DMS 273 (cell line): ENCODE results near the gene HOMER2.

Source experiments
- DNase-seq: peaks from one replicate; lab custom pipeline; 2025; ENCODE audit not compliant: unreplicated experiment; lab: John Stamatoyannopoulos, UW

The HOMER2 gene

DNA sequence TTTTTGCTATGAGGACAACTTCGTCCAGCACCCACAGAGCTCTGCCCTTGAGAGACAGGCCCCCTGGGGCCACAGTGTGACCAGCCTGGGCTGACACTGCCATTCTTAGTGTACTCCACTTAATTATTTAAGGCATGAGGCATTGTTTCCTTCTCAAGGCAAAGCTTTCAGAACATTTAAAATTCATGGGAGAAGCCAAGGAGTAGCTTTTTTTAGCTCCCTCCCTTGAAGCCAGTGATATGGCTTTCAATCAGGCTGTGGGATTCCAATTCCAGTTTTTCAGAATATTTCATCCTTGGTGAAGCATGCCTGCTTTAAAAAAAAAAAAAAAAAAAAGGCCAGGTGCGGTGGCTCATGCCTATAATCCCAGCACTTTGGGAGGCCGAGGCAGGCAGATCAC, 21.3 kb downstream of the HOMER2 start:
- DNase-seq, result no peak

DNA sequence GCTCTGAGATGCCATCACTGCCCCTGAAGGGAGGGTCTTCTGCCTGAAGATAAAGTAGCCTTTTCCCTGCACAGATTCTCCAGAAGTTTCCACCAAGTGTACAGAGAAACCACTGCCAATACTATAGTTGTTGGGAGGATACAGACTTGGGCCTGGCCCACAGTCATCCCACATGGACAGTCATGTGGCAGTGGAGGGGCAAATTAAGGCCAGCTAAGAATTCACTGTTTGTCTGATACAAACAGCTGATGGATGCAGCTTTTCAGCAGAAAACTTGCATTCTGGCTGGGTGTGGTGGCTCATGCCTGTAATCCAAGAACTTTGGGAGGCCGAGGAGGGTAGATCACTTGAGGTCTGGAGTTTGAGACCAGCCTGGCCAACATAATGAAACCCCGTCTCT, 22.1 kb downstream of the HOMER2 start:
- DNase-seq, result no peak

DNA sequence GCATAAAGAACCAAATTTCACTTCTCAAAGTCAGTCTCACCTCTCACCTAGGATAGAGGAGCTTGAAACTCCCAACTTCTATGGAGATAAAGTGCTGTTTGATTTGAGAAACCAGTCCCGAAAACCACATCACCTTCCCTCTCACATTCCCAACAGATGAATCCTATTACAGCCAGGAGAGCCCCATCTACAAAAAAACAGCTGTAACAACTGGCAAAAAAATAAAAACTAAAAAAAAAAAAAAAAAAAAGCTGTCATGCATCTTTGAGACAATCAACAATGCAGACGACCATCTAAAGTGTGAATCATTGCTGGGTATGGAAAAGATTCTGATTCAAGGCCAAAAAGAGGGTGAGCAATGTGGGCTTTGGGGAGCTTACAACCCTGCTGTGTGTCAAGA, 23.8 kb downstream of the HOMER2 start:
- DNase-seq, result no peak

DNA sequence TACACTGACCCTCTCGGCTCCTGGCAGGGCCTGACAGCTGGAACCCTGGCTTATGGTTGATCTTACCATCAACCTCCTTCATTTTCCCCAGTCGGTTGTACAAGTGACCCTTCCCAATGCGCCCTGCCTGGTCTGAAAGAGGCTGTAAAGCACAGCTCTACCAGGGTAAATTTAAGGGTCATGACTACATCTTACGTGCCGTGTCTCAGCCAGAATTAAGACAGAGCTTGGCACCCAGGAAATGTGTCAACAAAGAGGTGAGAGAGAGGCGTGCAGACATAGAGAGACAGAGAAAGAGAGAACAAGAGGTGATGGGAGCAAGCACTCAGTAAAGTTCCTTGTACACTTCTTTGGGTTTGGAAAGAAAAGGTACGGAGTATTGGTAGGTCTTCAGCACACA, 28.8 kb downstream of the HOMER2 start:
- DNase-seq, result no peak

DNA sequence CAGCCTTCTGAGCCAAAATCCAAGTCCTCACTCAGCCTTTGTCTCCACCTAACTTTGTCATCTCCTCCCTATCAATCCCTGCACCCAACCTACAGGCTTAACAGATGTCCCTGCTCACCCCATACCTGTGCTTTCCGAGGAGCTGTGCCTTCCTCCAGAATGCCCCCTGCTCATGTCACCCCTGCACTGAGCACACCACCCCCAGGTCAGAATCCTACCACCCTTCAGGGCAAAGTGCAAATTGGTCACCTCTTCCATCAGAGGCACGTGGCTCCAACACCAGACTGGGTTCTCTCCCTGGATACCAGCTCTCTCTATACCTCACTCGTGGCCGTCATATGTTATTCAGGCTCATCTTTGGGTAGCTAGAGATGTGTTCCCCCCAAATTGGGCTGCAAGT, 29.8 kb downstream of the HOMER2 start:
- DNase-seq, result no peak

DNA sequence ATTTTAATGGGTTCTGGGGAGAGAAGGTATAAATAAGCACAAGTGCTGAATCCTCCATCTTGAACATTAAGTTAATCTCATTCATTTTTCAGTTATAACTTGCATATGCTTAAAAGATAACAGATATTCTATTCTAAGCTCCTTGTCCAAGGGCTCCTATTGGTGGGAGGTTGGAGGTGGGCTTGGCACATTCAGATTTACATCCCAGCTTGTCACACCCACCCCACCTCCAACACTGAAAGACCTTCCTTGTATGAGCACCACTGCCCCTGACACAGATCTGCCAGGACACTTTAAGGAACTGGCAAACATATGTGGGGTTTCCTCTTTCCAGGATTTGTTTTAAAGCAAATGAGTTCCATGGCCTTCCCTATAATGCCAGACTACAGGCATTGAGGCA, 30.6 kb downstream of the HOMER2 start:
- no peak for DNase-seq

DNA sequence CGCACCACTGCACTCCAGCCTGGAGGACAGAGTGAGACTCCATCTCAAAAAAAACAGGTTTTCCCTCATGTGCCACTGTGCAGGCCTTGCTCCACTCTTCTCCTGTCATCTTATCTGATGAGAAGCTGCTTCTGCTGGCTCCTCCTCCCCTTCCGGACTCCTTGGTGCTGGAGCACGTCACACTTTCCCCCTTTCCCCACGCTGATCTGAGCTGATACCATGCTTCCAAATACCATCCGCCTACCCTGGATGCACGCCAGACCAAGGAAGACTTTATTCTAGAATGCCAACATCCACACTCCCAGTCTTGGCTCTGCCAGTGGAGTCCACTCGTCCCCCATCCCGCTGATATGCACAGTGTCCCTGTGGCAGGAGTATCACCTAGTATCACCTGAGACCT, 31.3 kb downstream of the HOMER2 start:
- no peak for DNase-seq

DNA sequence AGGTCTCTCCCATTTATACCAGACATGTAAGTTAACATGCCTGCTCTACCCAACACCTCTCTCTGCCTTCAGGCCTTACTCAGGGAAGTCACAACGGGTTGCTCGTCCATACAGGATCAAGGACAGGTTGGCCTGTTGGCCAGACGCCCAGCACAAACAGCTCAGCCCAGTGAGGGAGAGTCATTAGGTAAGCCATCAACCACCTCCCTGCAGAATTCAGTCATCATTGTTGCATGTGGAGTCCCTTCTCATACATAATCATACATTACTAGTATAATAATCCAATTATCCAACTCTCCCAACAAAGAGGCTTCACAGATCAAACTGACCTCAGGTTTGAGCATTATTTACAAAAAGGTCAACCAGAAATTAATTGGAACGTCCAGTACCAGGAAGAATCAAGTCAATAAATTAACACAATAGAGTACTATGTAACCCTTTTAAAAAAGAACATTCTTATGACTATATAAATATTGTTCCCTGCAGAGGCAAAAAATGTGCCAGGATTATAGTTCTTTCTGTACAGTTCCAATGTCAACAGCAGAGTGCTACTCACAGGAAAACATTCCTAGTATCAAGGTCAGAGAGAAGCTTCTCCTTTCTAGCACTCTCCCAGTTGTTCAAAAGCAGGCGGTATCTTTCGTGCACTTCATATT, 33.2 kb downstream of the HOMER2 start:
- no peak for DNase-seq

DNA sequence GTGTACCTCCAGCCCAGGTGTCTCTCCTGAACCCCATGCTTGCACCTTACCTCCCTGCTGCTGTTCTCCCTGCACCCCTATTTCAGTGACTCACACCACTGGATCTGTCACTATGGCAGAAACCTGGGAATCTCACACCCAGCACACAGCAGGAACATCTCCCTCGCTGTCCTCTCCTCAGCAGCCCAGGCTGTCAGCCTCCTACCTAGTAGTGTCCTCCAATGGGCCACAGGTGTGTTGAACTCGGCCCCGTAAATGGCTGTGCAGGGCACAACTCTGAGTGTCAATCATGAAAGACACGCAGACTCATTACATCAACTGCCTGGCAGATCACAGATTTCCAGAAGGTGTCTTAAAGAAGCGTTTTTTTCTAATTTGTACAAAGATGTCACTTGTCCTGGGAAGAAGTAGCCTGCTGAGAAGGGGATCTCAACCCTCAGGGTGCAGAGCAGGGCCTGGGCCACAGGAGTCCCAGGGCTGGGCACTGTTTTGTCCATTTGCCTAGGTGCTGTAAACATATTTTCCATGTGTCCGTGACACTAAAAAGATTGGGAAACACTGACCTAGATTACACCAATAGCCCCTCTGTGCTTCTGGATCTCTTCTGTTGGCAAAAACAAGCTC, 33.8 kb downstream of the HOMER2 start:
- DNase-seq, result no peak

DNA sequence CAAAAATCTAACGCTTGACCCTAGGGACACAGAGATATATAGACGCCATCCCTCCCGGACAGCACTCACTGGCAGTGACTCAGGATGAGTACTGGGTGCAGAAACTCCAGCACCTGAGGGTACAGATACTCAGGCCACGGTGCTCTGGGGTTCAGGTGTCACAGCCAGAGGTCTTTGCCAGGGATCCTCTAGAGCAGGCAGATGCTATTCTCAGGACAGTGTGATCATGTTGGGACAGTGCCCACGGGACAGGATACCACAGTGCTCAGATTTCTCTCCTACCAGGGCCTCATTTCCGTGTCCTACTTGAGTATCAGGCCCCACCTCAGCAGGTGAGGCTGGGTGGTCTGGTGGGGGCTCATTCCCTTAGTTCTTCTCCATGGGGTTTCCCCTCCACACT, 34.4 kb downstream of the HOMER2 start:
- no peak for DNase-seq

DNA sequence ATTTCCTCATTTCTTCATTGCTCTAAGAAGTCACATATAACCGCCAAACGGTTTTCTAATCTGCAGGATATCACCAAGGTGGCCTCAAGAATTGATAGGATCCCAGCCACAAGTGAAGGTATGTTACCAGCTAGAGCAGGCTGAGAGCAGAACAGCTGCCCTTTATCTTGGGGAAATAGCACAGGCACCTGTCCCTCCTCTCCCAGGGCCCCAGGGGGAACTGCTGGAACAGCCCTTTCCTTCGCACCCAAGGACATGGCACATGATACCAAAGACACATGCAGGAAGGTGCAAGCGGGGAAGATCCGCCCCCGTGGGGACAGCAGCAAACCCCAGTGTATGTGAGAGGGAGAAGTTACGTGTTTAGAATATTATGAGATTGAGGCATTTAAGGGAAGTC, 35.3 kb downstream of the HOMER2 start:
- DNase-seq, result no peak

DNA sequence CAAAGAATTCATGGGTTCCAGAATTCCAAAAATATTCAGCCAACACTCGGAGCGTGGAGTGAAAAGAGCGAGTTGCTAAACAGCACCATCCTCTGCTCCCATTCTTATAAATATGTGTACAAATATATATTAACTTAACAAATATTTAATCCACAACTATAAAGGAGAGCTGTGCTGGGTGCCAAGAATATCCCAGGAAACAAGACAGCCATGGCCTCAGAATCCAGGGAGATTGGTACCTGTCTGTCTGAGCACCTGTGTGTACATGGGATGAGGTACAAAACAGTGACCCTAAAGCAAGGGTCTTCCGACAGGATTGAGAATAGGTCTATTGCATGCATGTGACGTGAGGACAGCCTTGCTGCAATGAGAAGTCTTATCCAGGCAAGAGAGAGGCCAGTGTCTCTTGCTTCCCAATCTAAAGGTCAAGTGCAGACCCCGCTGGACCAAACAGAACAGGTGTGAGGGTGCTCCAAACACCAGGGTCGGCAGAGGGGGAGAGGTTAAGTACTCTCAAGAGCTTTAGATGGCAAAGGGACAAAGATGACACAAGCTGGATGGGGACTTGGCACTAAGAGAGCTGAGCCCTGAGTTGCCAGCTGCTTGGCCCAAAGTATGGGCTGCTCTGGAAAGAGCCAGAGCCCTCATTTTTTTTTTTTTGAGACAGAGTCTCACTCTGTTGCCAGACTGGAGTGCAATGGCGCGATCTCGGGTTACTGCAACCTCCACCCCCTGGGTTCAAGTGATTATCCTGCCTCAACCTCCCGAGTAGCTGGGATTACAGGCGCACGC, 36.2 kb downstream of the HOMER2 start:
- no peak for DNase-seq

DNA sequence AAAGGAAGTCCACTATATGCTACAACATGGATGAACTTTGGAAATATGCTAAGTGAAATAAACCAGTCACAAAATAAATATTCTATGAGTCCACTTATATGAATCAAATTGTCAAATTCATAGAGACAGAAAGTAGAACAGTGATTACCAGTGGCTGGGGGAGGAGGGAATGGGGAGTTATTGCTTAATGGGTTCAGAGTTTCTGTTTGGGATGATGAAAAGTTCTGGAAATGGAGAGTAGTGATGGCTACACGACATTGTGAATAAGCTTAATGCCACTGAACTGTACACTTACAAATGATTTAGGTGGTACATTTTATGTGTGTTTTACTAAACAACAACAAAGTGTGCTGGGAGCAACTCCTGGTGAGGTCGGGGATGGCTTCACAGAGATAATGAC, 38.1 kb downstream of the HOMER2 start:
- DNase-seq, result no peak

DNA sequence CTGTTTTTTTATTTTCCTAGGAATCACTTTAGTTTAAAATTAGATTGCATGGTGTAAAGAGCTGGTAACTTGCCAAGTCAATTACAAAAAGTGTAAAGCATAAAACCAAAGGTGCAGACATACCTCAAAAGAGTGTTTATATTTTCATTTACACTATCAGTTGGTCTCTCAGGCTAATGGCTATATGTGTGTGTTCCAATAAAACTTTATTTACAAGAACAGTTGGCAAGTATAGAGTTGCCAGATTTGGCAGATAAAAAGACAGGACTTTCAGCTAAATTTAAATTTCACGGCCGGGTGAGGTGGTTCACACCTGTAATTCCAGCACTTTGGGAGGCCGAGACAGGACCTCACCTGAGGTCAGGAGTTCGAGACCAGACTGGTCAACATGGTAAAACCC, 41.1 kb downstream of the HOMER2 start:
- DNase-seq, result no peak

DNA sequence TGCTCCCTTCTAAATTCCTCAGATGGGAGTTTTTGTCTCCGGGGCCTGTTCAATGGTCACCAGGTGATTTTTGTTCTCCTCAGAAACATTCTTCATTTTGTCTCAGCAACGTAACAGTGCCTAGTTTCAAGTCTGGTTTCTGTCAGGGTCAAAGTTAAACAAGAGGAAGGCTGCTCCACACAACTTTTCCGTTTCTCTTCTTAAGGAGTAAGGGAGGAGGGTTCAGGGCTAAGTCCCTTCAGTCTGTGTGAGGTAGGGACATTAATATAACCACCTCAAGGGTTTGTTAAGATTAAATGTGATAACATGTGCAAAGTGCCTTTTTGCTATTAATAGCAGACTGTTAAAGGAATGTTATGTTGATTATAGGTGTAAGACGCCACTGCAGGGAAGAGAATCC, 41.8 kb downstream of the HOMER2 start:
- DNase-seq, result no peak

DNA sequence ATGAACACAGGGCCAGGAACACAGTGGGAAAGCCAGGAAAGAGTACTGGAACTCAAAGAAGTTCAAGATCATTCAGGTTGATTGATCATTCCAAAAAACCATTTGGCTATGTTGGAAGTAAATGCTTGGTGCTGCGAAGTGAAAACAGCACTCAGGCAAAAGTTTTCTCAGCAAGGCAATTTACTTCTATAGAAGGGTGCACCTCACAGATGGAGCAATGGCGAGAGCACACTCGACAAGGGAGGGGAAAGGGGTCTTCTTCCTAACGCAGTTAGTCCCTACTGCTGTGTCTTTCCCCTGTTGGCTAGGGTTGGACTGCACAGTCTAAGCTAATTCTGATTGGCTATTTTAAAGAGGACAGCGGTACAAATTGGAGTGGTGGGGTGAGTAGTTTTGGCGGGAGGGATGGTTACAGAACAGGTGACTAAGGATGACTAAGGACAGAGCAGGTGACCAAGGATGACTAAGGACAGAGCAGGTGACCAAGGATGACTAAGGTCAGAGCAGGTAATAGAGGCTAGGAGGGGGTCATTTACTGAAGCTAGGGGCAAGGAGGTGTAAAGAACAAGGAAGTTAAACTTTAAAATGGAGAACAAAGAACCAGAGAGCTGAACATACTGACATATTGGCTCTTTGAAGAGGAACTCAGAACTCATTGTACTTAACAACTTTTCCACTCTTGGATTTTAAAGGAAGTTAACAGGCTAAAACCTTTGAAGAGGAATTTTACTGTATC, 43.3 kb downstream of the HOMER2 start:
- no peak for DNase-seq

DNA sequence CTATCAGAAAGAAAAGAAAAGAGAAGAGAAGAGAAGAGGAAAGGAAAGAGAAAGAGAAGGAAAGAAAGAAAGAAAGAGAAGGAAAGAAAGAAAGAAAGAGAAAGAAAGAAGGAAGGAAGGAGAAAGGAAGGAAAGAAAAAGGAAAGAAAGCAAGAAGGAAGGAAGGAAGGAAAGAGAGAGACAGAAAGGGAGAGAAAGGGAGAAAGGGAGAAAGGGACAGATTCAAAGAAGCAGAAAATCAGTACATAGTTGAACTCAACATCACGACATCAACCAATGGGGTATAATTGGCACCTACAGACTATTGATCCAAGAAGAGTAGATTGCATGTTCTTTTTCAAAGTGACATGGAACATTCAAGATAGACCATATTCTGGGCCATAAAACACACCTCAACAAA, 45.2 kb downstream of the HOMER2 start:
- DNase-seq, result no peak

DNA sequence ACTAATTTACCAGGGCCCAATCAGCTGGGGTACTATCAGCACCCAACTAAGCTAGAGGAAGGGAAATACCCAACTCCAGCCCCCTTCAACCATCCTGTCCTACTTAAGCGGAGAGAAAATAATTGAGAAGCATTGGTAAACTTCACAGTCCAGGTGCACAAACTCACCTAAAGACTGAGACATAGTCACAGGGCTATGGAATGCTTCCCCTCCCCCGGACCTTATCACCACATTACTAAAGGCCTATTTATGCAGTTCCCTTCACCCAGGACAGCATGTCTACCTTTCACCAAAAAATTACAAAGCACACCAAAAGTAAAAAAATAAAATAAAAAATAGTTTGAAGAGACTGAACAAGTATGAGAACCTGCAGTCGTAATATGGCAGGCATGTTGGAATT, 47.9 kb downstream of the HOMER2 start:
- DNase-seq, result no peak

DNA sequence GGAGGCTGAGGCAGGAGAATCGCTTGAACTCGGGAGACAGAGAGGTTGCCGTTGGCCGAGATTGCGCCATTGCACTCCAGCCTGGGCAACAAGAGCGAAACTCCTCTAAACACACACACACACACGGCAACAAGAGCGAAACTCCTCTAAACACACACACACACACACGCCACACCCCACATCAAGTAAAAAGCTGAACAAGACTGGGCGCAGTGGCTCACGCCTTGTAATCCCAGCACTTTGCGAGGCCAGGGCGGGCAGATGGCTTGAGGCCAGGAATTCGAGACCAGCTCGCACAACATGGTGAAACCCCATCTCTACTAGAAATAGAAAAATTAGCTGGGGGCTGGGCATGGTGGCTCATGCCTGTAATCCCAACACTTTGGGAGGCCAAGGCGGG, 49.0 kb downstream of the HOMER2 start:
- no peak for DNase-seq

DNA sequence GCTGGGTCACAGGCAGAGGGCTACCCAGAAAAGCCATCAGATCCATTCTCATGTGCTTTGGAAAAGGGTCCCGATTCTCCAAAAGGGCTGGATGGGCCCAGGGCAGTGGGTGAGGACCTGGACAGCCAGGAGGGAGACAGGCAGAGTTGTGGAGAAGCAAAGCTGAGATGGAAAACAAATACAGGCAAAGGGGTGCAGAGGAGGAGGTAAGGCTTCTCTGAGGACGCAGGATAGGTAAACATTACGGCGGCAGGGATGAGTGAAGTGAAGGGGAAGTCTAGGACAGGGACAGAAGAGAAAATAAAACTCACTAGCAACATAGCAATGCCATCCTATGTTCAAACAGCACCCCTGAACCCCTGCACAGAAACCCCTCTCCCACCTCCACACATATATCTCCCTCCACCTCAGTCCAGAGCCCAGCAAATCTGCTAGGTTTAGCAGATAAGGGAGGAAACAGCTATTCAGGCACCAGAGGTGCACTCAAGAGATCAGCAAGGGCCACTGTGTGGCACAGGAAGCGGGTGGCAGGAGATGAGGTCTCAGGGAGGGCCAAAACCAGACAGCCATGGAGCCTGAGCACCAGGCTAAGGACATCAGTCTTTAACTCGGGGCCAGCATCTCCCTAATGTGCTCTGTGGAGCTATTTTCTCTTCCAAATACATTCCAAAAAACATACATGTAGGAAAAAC, 51.3 kb downstream of the HOMER2 start:
- DNase-seq, result no peak

DNA sequence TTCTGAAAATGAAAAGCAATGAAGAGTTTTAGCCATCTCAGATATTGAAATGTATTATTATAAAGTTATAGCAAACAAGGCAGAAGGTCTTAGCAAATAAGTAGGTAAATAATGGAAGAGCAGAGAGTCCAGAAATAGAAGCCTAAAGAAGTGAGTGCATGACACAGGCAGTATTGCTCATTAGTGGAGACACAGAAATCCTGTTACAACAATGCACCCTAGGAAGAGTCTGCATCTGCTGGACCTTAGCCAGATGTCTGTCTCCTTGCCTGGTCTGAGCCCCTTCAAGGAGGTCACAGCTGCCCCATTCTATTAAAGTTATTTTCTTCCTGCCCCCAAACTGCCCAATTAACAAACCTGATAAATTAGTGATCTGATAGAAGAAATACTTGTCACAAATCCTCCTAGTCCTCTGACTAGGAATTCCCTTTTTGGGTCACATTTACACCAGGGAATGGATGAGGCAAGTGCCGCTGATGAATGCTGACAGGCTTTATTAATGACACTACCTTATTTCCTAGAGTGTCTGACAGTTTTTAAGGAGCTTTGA, 51.9 kb downstream of the HOMER2 start:
- peak; percentile 2 for DNase-seq
